ENCODE data around the gene STIM2.
A peak's percentile ranks its signal among the peaks of the same experiment; 100 is the strongest.

Gene STIM2

GRCh38 chr4:27057053-27057452, 196.4 kb downstream of the STIM2 start:
- no peak for ATAC-seq
- H3K27ac Mint-ChIP-seq = no peak overlapping the region
- H3K9me3 Mint-ChIP-seq = no peaks in the 10 kb centered on the region
- no peak overlapping the region for H3K4me3 Mint-ChIP-seq
- no peaks in the 10 kb centered on the region for H3K4me1 Mint-ChIP-seq
- DNase-seq = no peak
- H3K27me3 Mint-ChIP-seq = no peaks in the 10 kb centered on the region

DNA sequence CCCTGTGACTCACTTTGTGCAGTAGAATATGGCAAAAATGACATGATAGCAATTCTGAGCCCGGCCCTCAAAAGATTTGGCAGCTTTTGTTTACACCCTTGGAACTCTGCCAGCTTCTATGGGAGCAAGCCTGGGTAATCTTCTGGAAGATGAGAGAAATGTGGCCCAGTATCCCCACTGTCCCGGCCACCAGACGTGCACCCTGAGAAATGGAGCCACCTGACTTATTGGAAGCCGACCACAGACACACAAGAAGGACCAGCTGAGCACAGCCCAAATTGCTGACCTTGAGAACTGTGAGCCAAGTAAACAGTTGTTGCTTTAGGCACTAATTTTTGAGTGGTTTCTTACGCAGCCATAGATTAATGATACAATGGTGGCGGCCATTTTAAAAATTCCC, 197.0 kb downstream of the STIM2 start:
- no peaks in the 10 kb centered on the region for H3K27me3 Mint-ChIP-seq
- ATAC-seq (no peak), DNase-seq (no peak)
- H3K4me3 Mint-ChIP-seq = no peak overlapping the region
- H3K4me1 Mint-ChIP-seq = no peaks in the 10 kb centered on the region
- H3K27ac Mint-ChIP-seq = no peak overlapping the region
- H3K9me3 Mint-ChIP-seq = no peaks in the 10 kb centered on the region

DNA sequence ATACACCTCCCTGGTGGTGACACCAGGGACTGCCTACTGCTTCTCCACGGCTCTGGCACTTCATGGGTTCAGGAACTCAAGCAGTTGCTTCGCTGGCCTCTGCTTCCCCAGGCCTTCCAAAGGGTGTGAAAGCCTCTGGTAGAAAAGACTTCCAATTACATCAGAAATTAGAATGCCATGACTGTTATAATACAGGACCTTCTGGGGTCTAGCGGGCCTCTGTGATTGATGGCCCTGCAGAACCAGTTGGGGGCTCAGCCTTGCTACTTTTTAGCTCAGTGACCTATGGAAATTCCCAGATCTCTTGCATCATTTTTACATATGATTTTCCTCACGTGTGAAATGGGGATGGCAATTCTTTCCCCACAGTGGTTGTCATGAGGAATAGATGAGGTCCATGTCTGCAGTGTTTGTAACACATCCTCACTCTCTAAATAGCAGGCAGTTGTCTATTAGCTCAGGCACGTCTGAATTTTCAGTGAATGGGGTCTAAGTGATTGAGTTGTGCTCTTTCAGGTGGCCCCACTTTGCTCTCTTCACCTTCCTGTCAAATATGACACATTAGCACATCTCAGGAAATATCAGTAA, 198.3 kb downstream of the STIM2 start:
- no peaks in the 10 kb centered on the region for H3K9me3 Mint-ChIP-seq
- H3K4me1 Mint-ChIP-seq = no peaks in the 10 kb centered on the region
- peak overlapping the region in 1 of 2 donors; percentile 32 for H3K27ac Mint-ChIP-seq
- ATAC-seq (no peak), DNase-seq (no peak)
- H3K4me3 Mint-ChIP-seq = no peak overlapping the region
- no peaks in the 10 kb centered on the region for H3K27me3 Mint-ChIP-seq

DNA sequence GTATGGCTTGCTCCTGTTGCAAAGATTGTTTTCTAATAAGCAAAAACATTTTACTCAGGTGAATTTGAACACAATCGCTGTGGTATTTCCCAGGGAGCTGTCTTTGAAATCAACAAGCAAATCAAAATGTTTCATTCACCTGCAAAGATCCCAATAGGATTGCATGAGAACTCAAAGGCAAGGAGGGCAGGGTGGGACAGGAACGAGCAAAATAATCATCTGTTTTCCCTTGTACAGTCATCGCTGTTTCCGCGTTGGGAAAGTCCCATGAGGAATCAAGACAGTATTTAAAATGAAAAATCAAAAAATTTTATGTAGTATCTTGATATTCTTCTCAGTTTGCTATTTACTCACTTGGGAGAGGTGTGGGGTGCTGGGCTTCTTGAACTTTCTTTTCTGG, 198.8 kb downstream of the STIM2 start:
- DNase-seq (no peak), ATAC-seq (no peak)
- Mint-ChIP-seq H3K27ac (no peak overlapping the region), H3K4me1 (no peaks in the 10 kb centered on the region), H3K27me3 (no peaks in the 10 kb centered on the region), H3K4me3 (no peak overlapping the region), H3K9me3 (no peaks in the 10 kb centered on the region)

DNA sequence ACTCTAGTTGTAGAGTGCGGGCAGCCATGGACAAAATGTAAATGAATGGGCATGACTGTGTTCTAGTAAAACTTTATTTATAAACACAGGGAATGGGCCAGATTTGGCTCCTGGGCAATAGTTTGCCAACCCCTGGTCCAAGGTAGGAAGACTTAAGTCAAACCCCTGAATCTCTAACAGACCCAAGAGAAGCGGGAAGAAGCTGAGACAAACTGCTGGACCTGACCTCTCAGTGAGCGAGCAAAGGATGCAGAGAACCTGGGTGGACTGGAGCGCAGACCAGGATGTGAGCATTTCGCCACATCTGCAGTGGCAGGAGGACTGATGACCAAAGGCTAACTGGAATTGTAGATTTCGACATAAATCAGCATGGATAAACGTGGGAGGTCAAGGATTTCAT, 201.6 kb downstream of the STIM2 start:
- no peaks in the 10 kb centered on the region for H3K4me1 Mint-ChIP-seq
- H3K9me3 Mint-ChIP-seq = no peaks in the 10 kb centered on the region
- no peak overlapping the region for H3K4me3 Mint-ChIP-seq
- H3K27me3 Mint-ChIP-seq = no peaks in the 10 kb centered on the region
- DNase-seq = no peak
- ATAC-seq = no peak
- H3K27ac Mint-ChIP-seq = no peak overlapping the region

GRCh38 chr4:27066591-27066990, 205.9 kb downstream of the STIM2 start:
- H3K27me3 Mint-ChIP-seq = peaks cover 17% of the 10 kb centered on the region
- ATAC-seq (no peak), DNase-seq (no peak)
- H3K4me3 Mint-ChIP-seq = no peak overlapping the region
- H3K4me1 Mint-ChIP-seq = no peaks in the 10 kb centered on the region
- H3K9me3 Mint-ChIP-seq = peaks cover 0 to 8% of the 10 kb centered on the region in 2 donors
- H3K27ac Mint-ChIP-seq = no peak overlapping the region

DNA sequence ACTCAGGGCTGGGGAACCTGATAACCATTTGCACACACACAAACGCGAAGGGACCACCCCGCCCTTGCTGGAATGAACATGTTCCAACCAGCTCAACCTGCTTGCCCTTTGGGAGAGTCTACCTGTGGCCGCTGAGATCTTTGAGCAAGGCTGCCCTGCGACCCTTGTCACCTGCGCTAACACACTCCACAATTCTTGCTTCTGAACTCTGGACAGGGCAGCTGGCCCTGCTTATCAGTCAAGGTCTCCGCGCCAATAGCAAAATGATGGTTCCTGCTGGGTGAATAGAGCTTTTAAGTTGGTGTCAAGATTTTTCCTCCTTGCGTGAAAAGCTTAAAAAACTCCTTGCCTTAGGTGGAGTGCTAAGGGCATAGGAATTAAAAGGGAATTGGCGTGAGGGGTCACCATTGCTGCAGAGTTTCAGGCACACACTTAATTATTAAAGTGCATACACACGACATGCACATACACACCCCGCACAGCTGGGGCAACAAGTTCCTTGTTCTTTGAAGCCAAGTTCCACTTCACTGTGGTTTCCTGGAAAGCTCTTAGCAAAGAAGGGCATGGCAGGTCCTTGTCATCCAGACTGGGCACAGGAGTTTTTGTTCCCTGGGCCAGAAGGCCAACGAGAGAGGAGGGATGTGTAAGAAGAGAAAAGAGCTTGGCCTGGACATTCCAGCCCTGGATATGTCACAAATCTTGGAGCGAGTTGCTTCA, 207.7 kb downstream of the STIM2 start:
- H3K27me3 Mint-ChIP-seq = peaks cover 17% of the 10 kb centered on the region
- H3K4me3 Mint-ChIP-seq = no peak overlapping the region
- DNase-seq = no peak
- no peaks in the 10 kb centered on the region for H3K4me1 Mint-ChIP-seq
- H3K27ac Mint-ChIP-seq = peak overlapping the region in 1 of 2 donors; percentile 54
- no peak for ATAC-seq
- H3K9me3 Mint-ChIP-seq = peaks cover 0 to 8% of the 10 kb centered on the region in 2 donors
